HT1080 (cell line): ENCODE measurements around the gene C19orf38. TPM values are rescaled to one million over a fixed set of nuclear protein-coding genes. Genes with fewer than 3 reads are reported as not detected.

Source experiments
- DNase-seq: peaks from one replicate; pipeline ENCODE4 v3.0.0-alpha.2; 2015; ENCODE audit warnings: low read depth
- small RNA-seq: library from RNA; depleted of rRNA; stranded (forward); fragments of <200 nt; gene quantifications from one replicate; pipeline ENCODE3, GENCODE V24; 2014
- total RNA-seq: library from RNA; depleted of rRNA; stranded (reverse); fragments of >200 nt; shearing (Covaris generic); gene quantifications from 2 replicates; pipeline ENCODE4 v1.2.3, GENCODE V29; 2014; rRNA removed

Gene C19orf38
- total RNA-seq, 1 experiment from 2014 or later, result not detected

DNA sequence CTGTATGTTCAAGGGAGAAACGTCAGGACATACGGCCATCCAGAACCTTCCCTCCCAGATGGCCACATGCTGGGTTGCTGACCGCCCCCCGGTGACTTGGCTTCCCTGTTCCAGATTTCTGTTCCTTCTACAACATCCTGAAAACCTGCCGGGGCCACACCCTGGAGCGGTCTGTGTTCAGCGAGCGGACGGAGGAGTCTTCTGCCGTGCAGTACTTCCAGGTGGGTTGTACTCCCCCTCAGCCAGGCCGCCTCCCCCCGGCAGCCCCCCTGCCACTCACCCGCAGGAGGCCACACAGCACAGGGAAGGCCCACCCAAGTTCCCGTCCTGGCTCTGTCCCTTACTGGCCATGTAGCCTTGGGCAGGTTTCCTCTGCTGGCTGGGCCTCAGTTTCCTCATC lies 59.7 kb downstream of the C19orf38 start:
- DNase-seq, result no peak

DNA sequence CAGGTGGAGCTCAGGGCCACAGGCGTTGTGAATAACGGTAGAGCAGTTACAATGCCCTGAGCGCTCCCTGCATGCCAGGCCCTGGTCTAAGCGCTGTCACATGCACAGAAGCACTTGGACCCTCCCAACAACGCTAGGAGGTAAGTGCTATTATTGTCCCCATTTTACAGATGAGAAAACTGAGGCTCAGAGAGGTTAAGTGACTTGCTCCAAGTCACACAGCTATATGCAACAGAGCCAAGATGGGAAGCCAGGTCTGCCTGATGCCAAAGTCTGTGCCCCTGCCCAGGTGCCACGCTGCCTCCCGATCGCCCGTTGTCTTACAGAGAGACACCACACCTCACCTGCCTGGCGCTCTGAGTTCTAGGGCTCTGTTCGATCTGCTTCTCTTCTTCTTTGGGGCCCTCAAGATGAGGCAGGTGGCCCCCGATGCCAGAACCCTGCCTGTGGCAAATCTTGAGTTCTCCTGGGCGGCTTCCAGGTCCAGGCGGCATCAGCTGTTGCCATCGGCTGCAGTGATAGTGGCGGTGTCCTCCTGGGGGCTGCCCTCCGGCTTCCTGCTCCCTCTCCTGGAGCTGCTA lies 60.3 kb downstream of the C19orf38 start:
- DNase-seq, result no peak

DNA sequence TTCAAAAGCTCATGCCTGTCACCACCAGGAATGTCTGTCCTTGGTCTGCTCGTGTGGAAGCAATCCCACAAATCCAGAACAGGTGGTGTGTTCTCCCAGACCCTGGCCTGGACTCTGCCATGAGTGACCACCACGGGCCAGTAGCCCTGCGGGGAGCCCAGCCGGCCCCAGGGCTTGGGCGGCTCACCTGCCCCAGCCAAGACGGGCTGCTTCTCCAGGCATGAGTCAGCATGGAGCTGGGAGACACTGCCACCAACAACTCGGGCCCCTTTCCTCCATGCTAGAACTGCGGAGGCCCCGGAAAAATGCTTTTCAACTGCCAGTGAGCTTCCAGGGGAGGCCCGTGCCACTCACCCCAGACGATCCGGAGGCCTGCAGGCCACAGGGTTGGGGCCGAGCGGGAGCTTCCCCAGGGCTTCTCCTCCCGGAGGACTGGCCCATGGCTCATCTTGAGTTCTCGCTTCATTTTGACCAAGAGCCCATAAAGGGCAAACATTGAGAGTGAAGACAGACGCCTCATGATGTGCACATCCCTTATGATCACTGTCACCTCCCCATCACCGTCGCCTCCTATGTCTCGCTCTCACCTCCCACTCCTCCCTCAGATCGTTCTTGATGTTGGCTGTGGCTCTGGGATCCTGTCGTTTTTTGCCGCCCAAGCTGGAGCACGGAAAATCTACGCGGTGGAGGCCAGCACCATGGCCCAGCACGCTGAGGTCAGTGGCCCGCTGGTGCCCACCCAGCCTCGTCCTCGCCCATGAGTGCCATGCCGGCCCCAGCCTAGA lies 63.6 kb downstream of the C19orf38 start:
- DNase-seq, result no peak

DNA sequence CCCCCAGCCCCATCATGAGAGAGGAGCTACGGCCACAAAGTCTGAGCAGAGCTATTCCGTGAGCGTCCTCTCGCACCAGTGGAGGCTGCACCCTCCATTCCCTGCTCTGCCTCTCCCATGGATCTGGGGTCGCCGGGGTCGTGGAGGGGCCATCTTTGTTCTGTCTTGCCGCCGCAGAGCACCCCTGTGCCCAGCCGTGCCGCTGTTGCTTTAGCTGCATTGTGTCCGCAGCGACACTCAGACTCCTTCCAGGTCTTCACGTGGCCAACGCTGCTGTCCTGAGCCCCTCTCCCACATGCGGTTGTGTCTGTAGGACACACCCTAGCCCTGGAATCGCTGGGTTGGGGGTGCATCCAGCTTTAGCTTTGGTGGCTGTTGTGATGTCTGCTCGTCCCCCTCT lies 64.4 kb downstream of the C19orf38 start:
- no peak for DNase-seq

DNA sequence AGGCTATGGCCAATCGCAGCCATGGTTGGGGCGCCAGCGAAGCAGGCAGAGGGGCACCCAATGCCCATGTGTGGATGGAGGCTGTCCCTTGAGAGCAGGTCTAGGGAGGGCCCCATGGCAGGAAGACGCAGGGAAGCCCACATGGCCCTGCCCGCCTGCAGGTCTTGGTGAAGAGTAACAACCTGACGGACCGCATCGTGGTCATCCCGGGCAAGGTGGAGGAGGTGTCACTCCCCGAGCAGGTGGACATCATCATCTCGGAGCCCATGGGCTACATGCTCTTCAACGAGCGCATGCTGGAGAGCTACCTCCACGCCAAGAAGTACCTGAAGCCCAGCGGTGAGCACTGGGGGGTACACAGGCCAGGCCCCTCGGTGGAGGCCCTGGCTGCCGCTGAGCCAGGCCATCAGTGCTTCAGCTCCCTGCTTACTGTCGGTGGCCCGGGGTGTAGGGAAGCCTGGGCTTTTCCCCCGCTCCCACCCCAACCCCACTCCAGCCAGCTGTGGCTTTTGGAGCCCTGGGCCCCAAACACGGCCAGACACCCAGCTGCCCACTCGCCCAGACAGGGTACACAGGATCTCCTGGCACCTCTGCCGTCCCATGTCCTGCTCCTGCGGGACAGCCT lies 65.6 kb downstream of the C19orf38 start:
- no peak for DNase-seq

DNA sequence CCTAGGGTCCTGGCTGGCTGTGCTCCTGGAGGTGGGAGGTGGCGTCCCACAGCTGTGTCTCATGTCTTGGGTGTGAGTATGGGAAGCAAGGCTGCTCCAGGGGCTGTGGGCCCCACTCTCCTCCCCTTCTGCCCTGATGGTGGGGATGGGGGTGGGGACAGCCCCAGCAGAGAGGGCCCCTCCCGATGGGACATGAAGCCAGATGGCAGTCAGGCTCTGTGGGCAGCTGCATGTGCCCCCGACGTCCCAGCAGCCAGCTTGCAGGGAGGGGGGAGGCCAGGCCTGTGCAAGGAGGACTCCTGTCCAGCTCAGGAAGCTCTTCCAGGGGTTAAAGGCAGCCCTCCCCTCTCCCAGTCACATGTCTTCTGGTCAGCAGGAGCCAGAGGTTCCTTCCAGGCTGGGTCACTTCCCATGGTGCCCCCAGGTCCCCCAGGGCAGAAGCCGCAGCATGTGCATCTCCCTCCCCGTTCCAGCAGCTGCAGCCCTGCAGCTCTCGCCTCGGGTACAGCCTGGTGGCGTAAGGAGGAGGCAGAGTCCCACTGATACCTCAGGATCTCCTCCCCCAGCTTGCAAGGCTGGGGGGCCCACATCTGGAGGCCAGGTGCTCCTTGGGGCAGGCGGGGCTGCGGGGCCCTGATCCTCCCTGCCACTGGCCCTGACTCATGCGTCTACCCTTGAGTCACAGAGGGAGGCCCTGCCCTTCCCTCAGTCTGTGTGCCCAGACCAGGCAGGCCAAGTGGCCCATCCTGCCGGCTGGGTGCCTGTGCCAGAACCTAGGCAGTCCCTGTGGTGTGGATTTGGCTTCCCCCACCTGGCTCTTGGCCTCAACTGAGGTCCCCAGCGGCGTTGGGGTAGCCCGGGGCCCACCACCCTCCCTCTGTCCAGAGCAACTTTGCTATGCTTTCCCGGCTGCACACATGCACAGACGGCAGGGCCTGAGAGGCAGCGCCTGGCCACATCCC lies 67.2 kb downstream of the C19orf38 start:
- peak; percentile 93 for DNase-seq

DNA sequence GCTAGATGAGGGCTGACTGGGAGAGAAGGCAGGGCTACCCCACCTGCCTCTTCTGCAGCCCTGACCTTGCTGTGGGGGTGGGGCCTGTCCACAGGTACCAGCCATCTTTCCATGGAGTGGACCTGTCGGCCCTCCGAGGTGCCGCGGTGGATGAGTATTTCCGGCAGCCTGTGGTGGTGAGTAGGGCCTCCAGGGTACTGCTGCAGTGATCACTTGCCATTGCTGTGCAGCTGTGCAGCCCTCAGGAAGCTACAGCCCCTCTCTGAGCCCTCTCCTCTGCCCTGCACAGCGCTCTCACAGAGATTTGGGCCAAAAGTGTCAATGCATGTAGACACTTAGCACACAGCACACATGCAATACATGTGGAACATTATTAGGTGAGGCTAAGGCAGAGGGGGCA lies 68.4 kb downstream of the C19orf38 start:
- no peak for DNase-seq

DNA sequence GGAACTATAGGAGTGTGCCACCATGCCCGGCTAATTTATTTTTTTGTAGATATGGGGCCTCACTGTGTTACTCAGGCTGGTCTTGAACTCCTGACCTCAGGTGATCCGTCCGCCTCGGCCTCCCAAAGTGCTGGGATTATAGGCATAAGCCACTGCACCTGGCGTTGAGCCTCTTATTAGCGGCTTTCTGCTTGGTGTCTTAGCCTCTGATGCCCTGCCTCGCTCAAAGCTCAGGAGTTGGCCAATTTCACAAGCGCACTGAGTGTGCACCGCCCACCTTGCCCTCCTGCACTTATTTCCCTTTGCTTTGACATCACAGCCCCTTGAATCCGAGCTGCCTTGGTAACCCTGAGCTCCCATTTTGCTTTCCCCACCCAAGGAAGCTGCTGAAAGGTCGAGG lies 70.1 kb downstream of the C19orf38 start:
- no peak for DNase-seq

Small RNA genes lying within 50 kb of the gene (small RNA-seq; reads per million reads assigned to genes)
- gene MIR199A1 (0.07 reads per million), gene MIR6793 (not detected)

Other genes with a start within 250 kb of the C19orf38 start
- 1.6 and 1.8 TPM in 2 replicates for gene SLC44A2, start 222.9 kb upstream of the C19orf38 start, total RNA-seq
- gene ILF3, start 194.1 kb upstream of the C19orf38 start, total RNA-seq, result 169 and 184 TPM in 2 replicates
- gene QTRT1, start 147.0 kb upstream of the C19orf38 start, total RNA-seq, result 41.2 and 42.2 TPM in 2 replicates
- 54.9 and 68.0 TPM in 2 replicates for gene DNM2, start 130.3 kb upstream of the C19orf38 start, total RNA-seq
- 49.2 and 55.8 TPM in 2 replicates for gene TMED1, start 12.2 kb upstream of the C19orf38 start, total RNA-seq
- gene CARM1, start 23.1 kb downstream of the C19orf38 start, total RNA-seq, result 33.8 and 47.1 TPM in 2 replicates
- 62.6 and 65.3 TPM in 2 replicates for gene YIPF2, start 80.2 kb downstream of the C19orf38 start, total RNA-seq
- gene TIMM29, start 80.4 kb downstream of the C19orf38 start, total RNA-seq, result 32.1 and 35.2 TPM in 2 replicates
- gene SMARCA4, start 112.6 kb downstream of the C19orf38 start, total RNA-seq, result 96.3 and 106 TPM in 2 replicates
- gene LDLR, start 241.0 kb downstream of the C19orf38 start, total RNA-seq, result 53.6 and 67.8 TPM in 2 replicates